NCI-H446 treated with DMSO at 0.1 percent for 48 hours (cell line): Measurements from ENCODE around the gene ZNF557.
A peak's percentile ranks its signal among the peaks of the same experiment; 100 is the strongest.
"Not testable (repeated sequence)": the region's sequence is repeated elsewhere in the genome, so short reads cannot be mapped to it uniquely, and the experiment has no call there.

Experiments used
- DNase-seq: peaks from one replicate; lab custom pipeline; 2025; lab: John Stamatoyannopoulos, UW

Gene ZNF557

GRCh38 chr19:7069042-7069903 is at the start of gene ZNF557:
ZNF557 (plus strand) TSS chr19:7069703; CDS start chr19:7075075, 5,372 bp downstream.
- peak; percentile 93 for DNase-seq

- not testable (repeated sequence) for DNase-seq
Measured at GRCh38 chr19:7021331-7021730, 48.2 kb upstream of the ZNF557 start, which contains the start of gene MBD3L2B. MBD3L2B (minus strand) TSS chr19:7021431; CDS start chr19:7021397, 34 bp downstream.

- DNase-seq, result not testable (repeated sequence)
Measured at GRCh38 chr19:7028790-7029189, 40.7 kb upstream of the ZNF557 start.

GRCh38 chr19:7030278-7030677 is 39.2 kb upstream of the ZNF557 start, which contains the start of gene MBD3L5:
MBD3L5 (plus strand) TSS chr19:7030578; CDS start chr19:7030612, 34 bp downstream.
- not testable (repeated sequence) for DNase-seq

GRCh38 chr19:7040079-7040478 is 29.4 kb upstream of the ZNF557 start, which contains the start of gene MBD3L4:
MBD3L4 (minus strand) TSS chr19:7040179; CDS start chr19:7040144, 35 bp downstream.
- DNase-seq, result not testable (repeated sequence)

GRCh38 chr19:7041563-7041962 is 27.9 kb upstream of the ZNF557 start:
- DNase-seq, result not testable (repeated sequence)

GRCh38 chr19:7049021-7049420 is 20.5 kb upstream of the ZNF557 start, which contains the start of gene MBD3L2:
MBD3L2 (plus strand) TSS chr19:7049321; CDS start chr19:7049374, 53 bp downstream.
- DNase-seq, result not testable (repeated sequence)

GRCh38 chr19:7051421-7051820 is 18.1 kb upstream of the ZNF557 start:
- not testable (repeated sequence) for DNase-seq

- DNase-seq, result not testable (repeated sequence)
Measured at GRCh38 chr19:7052896-7053295, 16.6 kb upstream of the ZNF557 start.

GRCh38 chr19:7054635-7055368 is 14.7 kb upstream of the ZNF557 start:
- DNase-seq, result not testable (repeated sequence)

- DNase-seq, result not testable (repeated sequence)
Measured at GRCh38 chr19:7055679-7056078, 13.8 kb upstream of the ZNF557 start.

- DNase-seq, result not testable (repeated sequence)
Measured at GRCh38 chr19:7056371-7056770, 13.1 kb upstream of the ZNF557 start.

GRCh38 chr19:7058576-7058975 is 10.9 kb upstream of the ZNF557 start, which contains the start of gene MBD3L3:
MBD3L3 (minus strand) TSS chr19:7058676; CDS start chr19:7058605, 71 bp downstream.
- DNase-seq, result not testable (repeated sequence)

GRCh38 chr19:7059977-7060376 is 9.5 kb upstream of the ZNF557 start:
- not testable (repeated sequence) for DNase-seq

GRCh38 chr19:7063339-7063738 is 6.2 kb upstream of the ZNF557 start:
- no peak for DNase-seq

- no peak for DNase-seq
Measured at GRCh38 chr19:7063764-7064418, 5.6 kb upstream of the ZNF557 start.

GRCh38 chr19:7067122-7067521 is 2.4 kb upstream of the ZNF557 start:
- not testable (repeated sequence) for DNase-seq

- no peak for DNase-seq
Measured at GRCh38 chr19:7067716-7068115, 1.8 kb upstream of the ZNF557 start.

- DNase-seq, result no peak
Measured at GRCh38 chr19:7068599-7068998, 904 bp upstream of the ZNF557 start.

- DNase-seq, result no peak
Measured at GRCh38 chr19:7069904-7070226, 362 bp downstream of the ZNF557 start.

- no peak for DNase-seq
Measured at GRCh38 chr19:7072541-7072940, 3.0 kb downstream of the ZNF557 start.
